ENCODE results near the gene TBX4.
"Not testable (repeated sequence)": the region's sequence is repeated elsewhere in the genome, so short reads cannot be mapped to it uniquely, and the experiment has no call there.

TBX4 gene

DNA sequence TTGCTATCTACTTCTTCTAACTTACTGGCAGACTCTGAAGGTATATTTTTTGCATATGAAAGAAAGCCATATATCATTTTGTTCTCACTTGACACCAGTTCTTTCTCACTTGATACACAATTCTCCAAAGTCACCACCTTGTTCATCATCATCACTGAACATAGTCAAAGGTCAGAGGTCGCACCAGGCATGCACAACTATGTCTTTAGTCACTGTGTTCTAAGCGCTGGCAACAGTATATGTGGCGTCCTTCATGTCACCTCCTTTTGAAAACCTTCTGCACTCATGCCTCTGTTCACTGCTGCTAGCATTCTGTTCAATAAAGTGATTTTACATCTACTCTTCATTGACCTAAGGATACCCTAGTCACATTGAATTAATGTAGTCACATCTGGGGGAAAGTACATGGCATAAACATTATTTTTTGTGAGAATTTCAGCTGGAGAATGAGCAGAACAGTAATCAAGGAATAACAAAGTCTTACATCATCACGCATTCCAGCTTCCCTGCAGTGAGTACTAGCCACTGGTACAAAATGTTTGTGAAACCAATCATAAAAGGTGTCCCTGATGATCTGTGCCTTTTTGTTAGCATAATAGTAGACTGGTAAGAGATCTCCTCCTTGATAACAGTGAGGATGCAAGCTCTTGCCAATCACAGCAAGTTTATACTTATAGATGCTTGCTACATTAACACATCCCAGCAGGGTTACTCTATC, 20.5 kb upstream of the TBX4 start:
- no peak for DNase-seq

DNA sequence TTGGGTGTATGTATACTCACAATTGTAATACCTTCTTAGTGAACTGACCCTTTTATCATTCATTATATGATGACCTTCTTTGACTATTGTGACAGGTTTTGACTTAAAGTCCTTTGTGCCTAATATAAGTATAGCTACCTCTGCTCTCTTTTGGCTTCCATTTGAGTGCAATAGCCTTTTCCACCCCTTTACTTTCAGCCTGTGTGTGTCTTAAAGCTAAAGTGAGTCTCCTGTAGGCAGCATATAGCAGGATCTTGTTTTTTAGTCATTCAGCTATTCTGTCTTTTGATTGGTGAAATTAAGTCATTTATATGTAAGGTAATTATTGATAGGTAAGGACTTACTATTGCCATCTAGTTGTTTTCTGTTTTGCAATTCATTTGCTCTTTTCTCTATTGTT, 15.9 kb upstream of the TBX4 start:
- no peak for DNase-seq

DNA sequence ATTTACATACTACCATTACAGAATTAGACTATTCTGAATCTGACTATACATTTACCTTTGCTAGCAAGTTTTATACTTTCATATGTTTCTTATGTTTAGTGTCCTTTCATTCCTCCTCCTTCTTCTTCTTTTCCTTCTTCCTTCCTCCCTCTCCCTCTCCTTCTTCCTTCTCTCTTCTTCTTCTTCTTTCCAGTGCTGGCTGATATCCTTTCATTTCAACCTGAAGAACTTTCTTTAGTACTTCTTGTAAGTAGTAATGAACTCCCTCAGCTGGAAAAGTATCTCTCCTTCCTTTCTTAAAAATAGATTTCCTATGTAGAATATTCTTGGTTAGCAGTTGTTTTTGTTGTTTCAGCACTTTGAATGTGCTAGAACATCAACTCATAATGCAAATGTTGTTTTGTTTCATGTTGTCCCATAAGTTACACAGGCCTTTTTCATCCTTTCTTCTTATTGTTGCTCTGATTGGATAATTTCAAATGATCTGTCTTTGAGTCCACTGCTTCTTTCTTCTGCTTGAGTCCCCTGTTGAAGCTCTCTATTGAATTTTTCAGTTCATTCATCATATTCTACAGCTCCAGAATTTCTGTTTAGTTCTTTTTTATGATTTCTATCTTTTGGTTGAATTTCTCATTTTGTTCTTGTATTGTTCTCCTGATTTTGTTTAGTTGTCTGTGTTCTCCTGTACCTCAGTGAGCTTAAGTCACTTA, 15.1 kb upstream of the TBX4 start:
- DNase-seq, result no peak

DNA sequence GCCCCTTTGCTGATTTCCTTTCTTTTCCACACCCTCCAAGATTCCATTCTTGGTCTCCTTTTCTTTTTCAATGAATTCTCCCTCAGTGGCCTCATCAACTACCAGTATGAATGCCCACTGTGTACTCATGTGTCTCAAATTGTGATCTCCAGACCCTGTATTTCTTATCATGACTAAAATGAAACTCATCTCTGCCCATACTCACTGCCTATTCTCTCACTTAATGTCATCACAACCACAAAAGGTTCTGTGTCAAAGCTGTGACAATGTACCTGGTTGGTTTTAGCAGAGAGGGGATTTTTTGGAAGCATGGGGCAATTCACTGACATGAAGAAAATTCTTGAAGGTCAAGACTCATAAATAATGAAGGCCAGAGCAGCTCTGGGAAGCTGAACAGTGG, 11.5 kb upstream of the TBX4 start:
- no peak for DNase-seq

DNA sequence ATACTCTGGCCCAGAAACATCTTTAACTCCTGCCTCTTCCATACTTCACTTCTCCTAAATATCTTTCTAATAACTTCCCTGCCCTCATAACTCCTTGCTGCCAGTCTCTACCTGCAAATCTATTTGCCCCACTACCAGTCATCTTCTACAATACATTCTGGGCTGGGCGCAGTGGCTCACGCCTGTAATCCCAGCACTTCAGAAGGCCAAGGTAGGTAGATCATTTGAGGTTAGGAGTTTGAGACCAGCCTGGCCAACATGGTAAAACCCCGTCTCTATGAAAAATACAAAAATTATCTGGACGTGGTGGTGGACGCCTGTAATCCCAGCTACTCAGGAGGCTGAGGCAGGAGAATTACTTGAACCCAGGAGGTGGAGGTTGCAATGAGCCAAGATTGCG, 10.7 kb upstream of the TBX4 start:
- not testable (repeated sequence) for DNase-seq

DNA sequence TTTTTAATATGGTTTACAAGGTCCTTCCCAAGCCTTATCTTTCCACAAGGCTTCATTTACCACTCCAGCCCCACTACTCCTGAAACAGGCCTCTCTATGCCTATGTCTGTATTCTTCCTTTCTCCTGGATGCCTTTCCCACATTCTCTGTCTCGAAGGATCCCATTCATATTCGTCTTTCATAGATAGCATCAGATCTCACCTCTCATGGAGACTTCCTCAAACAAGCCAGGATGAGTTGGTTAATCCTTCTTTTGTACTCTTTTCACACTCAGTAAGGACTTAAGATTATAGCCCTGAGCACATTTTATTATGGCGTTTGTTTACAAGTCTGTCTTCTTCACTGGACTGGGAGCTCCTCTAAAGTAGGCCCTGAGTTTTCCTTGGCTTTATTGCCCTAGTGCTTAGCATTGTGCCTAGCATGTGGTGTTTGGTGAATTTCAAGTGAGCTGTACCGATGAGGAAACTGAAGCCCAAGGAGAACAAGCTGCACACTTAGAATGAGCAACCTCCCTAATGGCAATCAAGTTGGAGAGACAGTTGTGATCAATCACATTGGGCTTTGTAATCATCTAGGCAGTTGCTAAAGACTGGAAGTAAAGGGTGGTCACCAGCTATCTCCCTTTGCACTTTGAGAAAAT, 10.0 kb upstream of the TBX4 start:
- no peak for DNase-seq

DNA sequence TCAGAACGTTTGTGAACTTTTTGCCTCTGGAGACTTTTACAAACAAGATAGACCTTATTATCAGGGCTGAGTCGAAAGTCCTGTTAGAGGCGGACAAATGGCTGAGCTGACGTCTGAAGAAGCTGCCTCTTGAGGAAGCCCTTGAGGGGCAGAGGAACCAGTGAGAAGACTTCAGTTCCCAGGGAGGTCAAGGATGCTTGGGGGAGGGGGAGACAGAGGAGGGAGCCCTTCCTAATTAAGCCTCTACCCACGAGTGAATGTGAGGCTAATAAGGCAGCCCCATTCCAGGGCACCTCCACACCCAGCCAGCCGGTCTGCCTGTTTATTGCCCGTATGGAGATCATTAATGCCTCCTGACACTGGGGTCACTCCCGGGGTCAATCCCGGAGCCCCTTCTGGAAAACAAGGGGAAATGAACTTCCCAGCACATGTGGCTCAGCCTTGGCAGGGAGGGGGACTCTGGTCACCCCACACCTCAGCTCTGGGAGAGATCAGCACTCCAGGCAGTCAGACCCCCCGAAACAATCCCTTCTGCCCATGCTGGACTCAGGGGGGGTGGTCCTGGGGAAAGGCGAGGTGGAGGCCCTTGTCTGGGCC, 9.2 kb upstream of the TBX4 start:
- DNase-seq, result no peak

DNA sequence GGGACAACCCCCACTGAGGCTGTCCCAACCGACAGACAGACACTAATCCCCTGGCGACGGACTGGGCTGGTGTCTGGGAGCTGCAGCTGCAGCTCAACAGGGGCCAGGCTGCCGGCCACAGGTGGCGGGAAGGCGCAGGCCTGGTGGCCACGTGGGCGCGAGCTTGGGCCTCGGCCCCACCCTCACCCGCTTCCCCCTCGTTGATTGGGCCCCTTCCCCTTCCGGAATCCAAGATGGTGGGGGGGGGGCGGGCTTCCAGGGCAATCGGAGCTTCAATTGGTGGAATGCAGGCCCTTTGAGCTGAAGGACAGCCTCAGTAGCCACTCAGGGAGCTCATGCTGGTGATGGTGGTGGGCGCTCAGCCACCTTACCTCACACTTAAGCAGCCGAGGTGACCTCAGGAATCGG, 8.7 kb upstream of the TBX4 start:
- no peak for DNase-seq

DNA sequence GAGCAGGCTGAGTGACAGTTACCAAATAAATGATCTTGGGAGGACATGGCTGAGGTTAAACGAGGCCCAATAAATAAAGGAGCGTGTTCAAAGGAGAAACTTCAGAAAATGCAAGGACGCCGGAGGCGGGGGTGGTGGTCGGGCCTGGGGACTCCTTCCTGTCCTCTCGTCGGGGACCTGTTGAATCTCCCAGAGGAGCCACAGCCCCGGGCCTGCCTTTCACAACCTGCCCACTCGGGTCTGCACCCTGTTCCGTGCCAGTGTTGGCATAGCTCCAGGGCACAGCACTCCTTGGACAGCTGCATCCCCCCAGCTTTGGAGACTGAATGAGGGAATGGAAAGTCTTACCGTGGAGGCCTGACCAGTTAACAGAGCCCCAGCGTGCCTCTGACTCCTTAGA, 8.1 kb upstream of the TBX4 start:
- DNase-seq, result no peak

DNA sequence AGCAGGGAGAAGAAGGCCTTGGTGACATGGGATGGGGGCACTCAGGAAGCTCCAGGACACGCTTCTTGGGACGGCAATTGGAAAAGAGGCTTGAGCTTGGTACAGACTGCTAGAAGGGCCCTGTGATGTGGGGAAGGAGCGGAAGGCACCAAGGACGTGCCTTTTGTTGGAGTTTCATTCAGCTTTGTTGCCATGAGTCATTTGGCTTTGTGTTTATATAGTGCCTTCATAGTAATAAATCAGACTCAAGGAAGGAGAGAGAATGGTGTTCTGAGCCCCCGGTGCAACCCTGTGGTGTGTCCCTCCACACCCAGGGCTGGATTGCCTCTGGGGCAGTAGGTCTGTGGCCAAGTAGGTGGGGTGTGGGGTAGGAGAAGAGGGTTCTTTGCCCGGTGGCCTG, 7.4 kb upstream of the TBX4 start:
- DNase-seq, result no peak

DNA sequence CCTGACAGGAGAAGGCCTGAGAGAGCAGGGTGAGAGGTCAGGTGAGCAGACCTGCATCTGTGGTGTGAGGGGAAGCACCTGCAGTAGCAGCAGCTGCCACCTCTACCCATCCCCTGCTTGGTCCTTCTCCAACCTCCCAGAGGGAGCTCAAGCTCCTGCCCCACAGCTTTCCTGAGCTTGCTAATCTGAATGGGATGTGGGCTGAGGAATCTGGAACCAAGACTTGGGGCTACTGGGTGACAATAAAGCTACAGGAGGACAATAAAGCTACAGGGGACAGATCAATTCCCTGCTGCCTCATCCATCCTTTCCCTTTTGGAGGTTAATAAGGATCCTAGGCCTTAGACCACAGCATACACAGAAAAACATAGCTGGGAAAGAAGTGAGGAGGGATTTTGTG, 4.9 kb upstream of the TBX4 start:
- no peak for DNase-seq

DNA sequence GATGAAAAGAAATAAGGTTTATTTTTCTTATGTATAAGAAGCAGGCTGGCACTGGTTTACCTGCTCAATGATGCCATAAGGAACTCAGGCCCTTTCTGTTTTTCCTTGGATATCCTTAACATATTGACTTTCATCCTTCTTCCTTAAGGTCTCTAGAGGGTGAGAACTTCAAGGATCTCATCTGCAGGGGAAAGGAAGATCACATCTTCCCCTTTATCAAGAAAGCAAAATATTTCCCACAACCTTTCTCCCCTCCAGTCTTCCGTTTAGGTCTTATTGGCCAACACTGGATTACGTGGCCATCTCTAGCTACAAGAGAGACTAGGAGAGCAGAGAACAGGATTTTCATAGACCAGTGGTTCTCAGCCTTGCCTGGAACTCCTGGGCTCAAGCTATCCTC, 4.2 kb upstream of the TBX4 start:
- DNase-seq, result no peak

DNA sequence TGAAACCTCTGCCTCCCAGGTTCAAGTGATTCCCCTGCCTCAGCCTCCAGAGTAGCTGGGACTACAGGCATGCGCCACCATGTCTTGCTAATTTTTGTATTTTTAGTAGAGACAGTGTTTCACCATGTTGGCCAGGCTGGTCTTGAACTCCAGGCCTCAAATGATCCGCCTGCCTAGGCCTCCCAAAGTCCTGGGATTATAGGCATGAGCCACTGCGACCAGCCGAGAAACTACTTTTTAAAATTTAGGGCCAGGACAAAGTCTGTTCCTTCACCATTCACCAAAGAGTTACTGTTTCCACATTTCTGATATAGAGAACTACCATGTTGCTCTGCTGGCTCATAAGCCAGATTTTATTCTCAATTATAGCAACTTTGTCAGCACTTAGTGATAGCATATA, 3.1 kb upstream of the TBX4 start:
- not testable (repeated sequence) for DNase-seq

DNA sequence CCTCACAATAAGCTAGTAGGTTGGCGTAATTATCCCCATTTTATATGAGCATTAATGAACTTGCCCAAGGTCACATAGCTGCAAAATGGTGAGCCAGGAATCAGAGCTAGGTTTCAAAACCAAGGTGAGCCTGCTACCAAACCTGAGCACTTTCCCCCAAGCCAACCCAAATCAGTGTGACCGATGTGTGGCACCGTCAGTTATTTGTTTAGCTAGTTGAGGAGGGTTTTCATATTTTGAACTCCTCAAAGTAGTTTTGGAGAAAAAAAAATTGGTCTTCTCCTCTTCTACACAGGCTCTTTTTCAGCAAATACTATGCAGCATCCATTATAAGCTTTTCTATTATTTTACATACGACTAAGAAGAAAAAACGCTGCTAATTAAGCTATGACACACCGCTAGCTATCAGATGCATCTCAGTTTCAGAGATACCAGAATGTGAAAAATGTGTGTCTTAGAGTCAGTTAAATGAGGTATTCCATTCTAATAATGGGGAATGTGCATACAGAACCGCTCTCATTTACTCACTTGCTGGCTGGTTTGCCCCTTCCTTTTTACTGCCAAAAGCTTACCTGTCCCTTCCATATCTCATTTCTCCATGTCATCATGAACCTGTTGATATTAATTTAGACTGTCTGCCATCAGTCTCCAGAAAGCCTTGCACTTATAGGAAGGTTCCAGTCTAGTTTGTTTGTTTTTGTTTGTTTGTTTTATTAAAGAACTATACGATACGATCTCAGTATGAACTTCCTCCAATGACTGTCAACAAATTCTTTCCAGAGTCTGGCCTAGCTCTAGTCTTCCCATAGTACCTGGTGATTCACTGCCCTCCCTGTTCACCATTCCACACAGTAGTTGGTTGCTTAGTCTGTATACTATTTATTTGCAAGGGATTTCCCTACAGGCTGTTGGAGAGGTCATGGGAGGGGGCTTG, 2.2 kb upstream of the TBX4 start:
- no peak for DNase-seq

DNA sequence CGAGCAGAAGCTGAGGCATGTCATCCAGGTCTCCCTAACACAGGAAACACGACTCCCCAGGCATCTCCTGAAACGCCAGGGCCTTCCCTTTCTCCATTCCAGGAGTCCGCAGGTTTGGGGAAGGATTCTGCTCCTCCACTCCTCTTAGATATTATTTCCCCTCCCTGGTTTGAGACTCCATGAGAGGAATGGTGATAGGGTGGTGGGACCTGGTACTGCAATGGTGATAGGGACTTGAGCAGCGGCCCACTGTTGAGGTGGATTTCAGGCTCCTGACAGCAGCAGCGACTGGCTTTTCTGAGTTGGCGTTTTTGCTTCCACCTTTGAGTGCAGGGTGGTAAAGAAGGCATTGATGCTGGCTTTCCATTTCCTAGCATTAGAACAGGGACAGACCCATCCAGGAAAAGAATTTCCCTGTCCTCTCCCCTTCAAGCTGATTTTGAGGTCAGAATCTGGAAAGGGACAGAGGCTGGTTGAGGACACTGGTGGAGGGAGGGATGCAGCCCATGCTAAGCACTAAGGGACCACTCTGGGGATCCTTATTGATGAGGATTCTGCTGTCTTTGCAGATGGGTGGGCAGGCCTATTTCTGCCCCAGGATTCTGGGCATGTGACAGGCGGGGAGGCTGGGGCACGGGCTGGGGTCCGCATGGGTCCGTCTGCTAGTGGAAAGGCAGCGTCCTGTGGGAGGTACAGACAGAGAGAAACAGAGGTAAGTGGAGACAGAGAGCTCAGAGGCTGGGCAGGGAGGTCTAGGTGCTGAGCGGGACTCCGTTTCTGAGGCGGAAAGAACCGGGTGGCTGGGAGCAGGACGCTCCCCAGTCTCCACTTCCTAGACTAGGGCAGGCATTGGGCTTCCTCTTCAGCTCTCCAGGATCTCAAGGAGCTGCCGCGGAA, 1.3 kb upstream of the TBX4 start:
- no peak for DNase-seq

DNA sequence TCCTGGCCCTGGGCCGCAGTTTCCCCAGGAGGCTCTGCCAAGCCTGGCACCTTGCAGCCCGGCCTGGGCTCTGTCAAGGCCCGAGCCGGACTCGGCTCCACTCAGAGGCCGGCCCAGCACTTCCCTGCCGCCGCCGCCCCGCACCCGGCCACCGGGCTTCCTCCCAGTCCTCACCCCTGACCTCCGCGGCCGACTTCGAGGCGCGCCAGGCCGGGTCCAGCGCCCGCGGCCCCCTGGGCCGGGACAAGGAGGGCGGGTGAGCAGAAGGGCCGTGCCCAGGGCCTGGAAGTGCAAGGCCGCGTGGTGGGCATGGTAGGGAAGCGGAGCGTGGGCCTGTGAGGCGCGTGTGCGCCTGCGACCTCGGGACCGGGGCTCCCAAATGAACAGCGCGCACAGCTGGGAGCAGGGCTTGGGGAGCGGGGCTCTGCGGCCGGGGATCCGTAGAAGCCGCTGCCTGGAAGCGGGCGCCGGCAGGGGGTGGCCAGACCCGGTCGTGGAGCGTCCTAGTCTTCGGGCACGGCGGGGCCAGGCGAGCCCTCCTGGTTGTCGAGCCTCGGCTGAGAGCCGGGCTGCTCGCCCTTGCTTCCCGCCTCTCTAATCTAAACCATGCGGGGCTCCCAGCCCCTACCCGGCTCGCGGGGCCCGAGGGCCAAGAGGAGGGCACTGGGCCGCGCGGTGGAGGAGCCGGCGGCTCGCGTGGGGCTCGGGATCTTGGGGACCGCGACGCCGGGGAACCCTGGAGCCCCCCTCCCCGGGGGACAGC, 503 bp upstream of the TBX4 start:
- no peak for DNase-seq

DNA sequence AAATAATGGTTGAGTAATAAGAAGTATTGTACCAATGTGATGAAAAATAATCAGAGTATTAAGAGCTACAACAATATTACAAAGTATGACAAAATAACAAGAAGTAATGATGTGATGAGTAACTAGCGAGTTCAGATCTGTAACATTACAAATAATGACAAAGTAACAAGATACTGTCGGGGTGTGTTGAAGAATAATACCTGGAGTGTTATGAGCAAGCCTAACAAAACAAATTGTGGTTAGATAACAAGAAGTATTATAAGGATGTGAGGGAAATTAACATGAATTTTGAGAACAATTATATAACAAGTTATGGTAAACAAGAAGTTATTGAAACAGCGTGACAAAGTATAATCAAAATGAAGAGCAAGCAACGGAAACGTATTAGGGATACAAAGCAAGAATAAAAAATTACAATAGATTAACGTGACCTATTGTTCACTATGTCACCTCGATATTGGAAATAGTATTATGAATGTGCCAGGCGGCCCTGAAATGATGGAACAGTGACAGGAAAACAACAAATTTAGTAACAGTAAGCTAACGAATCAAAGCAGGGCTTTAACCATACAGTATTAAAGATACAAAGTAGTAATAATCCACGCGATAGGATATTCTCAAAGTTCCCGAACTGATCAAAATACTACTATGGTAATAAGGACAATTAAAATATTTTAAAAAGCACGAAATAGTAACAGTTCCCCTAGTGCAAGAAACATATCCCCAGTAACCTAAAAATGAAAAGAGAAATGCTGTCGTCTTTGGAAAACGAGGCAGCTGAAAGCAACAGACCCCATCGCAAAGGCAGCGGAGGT, 1.6 kb downstream of the TBX4 start:
- DNase-seq, result no peak

DNA sequence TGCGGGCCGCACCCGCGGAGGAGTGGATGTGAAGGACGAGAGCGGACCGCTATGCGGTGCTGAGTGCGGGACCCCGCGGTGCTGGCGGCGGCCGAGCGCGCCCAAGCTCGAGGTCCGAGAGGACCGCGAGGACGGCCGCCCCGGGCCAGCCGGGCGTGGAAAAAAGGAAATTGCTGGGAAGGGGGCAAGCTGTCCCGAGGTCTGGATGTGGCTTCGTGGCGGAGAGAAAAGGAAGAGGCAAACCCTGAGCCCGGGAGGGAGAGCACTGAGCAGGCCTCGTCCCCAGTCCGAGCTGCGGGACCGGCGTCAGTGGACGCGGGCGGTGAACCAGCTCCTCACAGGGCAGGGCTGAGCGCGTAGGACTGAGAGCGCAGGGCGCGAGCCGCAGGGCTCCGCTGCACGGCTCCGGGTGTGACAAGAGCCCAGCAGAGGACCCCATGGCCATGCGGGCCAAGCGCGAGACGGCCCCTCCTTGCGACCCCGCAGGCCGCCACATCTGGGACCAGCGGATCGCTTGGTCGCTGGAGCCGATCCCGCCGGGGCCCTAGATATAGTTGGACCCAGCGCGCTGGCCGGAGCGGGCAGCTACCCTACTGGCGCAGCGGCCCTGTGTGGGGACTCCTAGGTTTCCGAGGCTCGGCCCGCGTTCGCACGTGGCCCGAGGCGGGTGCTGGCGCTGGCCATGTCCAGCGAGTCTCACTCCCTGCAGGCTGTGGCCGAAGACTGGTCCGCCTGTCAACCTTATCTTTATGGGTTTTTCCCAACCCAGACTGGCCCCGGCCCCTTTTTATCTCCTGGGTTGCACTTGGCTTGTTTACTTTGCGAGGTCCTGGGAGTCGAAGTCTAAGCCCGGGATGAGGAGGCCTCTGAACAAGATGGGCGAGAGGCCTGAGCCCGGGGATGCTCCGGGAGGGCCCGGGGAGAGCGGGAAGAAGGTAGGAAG, 2.4 kb downstream of the TBX4 start:
- DNase-seq, result no peak
